Activated CD4-positive, alpha-beta T cell treated with anti-CD3 and anti-CD28 coated beads for 36 hours (primary cell): ENCODE data around the gene XRCC2. TPM values are rescaled to one million over a fixed set of nuclear protein-coding genes. Genes with fewer than 3 reads are reported as not detected.
"Not testable (repeated sequence)": the region's sequence is repeated elsewhere in the genome, so short reads cannot be mapped to it uniquely, and the experiment has no call there.

Experiments used
- ATAC-seq: fragments of 200-7000 bp; cut with Tn5 transposase; one replicate; pipeline ENCODE4 v1.10.0; 2021; ENCODE audit warnings: mild to moderate bottlenecking, moderate library complexity
- CTCF ChIA-PET: fragments of 350-600 bp; sonication (Branson Sonifier 250); formaldehyde crosslinking; loops from one replicate; lab custom pipeline; 2021; ENCODE audit warnings: antibody characterized with exemption; lab: Charles Lee
- POLR2A ChIA-PET: fragments of 350-600 bp; sonication (Branson Sonifier 250); formaldehyde crosslinking; loops from one replicate; lab custom pipeline; 2021; ENCODE audit warnings: antibody characterized with exemption, inconsistent platforms; lab: Charles Lee
- DNase-seq: peaks from one replicate; pipeline ENCODE4 v3.0.0-alpha.2; 2020
- H3K27ac Mint-ChIP-seq: one replicate; pipeline ENCODE4 v1.8.0; 2021; ENCODE audit warnings: mixed read lengths
- H3K27me3 Mint-ChIP-seq: one replicate; pipeline ENCODE4 v1.8.0; 2021; ENCODE audit warnings: mixed read lengths
- H3K36me3 Mint-ChIP-seq: one replicate; pipeline ENCODE4 v1.8.0; 2021; ENCODE audit warnings: low read depth, mixed read lengths
- H3K4me1 Mint-ChIP-seq: one replicate; pipeline ENCODE4 v1.8.0; 2021; ENCODE audit warnings: mixed read lengths
- H3K4me3 Mint-ChIP-seq: one replicate; pipeline ENCODE4 v1.8.0; 2021; ENCODE audit warnings: mild to moderate bottlenecking, moderate library complexity, mixed read lengths
- H3K9me3 Mint-ChIP-seq: one replicate; pipeline ENCODE4 v1.8.0; 2021; ENCODE audit warnings: low read depth, mixed read lengths
- intact Hi-C, 2 experiments: fragments of 100-400 bp; cut with DNase I in 1 of 2; cut with micrococcal nuclease in 1 of 2; formaldehyde crosslinking; loops; one replicate each; pipeline versions ENCODE4 v1.14.2 to v1.15.1; 2022 to 2024; cut with DNase I, micrococcal nuclease
- total RNA-seq, 2 experiments: library from RNA; stranded (reverse); gene quantifications; one replicate each; pipeline ENCODE4 v1.2.3, GENCODE V29; 2021

Gene XRCC2
- total RNA-seq, 2 experiments from 2014 or later: 19.3 to 23.6 TPM

- H3K4me1 Mint-ChIP-seq: no peaks in the 10 kb centered on the region
- no peaks in the 10 kb centered on the region for H3K9me3 Mint-ChIP-seq
- no peak overlapping the region for H3K27ac Mint-ChIP-seq
- DNase-seq (no peak), ATAC-seq (no peak)
- no peaks in the 10 kb centered on the region for H3K36me3 Mint-ChIP-seq
- H3K27me3 Mint-ChIP-seq: no peaks in the 10 kb centered on the region
- ChIA-PET CTCF (no interaction called here), POLR2A (no interaction called here)
- intact Hi-C loops: no loop called here
- no peak overlapping the region for H3K4me3 Mint-ChIP-seq
Observed at GRCh38 chr7:152636441-152636840, 39.5 kb downstream of the XRCC2 start.

GRCh38 chr7:152633504-152633903 is 42.4 kb downstream of the XRCC2 start:
- Mint-ChIP-seq H3K4me3 (no peak overlapping the region), H3K9me3 (no peaks in the 10 kb centered on the region), H3K27ac (no peak overlapping the region), H3K4me1 (no peaks in the 10 kb centered on the region), H3K27me3 (peaks cover 2% of the 10 kb centered on the region), H3K36me3 (no peaks in the 10 kb centered on the region)
- ChIA-PET POLR2A (no interaction called here), CTCF (no interaction called here)
- DNase-seq (no peak), ATAC-seq (no peak)
- intact Hi-C loops: no loop called here

GRCh38 chr7:152633072-152633471 is 42.9 kb downstream of the XRCC2 start:
- H3K9me3 Mint-ChIP-seq: no peaks in the 10 kb centered on the region
- H3K27me3 Mint-ChIP-seq: peaks cover 2% of the 10 kb centered on the region
- no peak overlapping the region for H3K27ac Mint-ChIP-seq
- no peaks in the 10 kb centered on the region for H3K36me3 Mint-ChIP-seq
- POLR2A ChIA-PET: no interaction called here
- intact Hi-C loops: no loop called here
- ATAC-seq (no peak), DNase-seq (no peak)
- CTCF ChIA-PET: no interaction called here
- no peak overlapping the region for H3K4me3 Mint-ChIP-seq
- no peaks in the 10 kb centered on the region for H3K4me1 Mint-ChIP-seq

DNA sequence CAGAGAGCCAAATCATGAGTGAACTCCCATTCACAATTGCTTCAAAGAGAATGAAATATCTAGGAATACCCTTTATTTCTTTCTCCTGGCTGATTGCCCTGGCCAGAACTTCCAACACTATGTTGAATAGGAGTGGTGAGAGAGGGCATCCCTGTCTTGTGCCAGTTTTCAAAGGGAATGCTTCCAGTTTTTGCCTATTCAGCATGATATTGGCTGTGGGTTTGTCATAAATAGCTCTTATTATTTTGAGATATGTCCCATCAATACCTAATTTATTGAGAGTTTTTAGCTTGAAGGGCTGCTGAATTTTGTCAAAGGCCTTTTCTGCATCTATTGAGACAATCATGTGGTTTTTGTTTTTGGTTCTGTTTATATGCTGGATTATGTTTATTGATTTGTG is 47.2 kb downstream of the XRCC2 start:
- intact Hi-C loops, CTCF ChIA-PET, POLR2A ChIA-PET, H3K4me3 Mint-ChIP-seq, DNase-seq, H3K36me3 Mint-ChIP-seq, H3K9me3 Mint-ChIP-seq, ATAC-seq, H3K27me3 Mint-ChIP-seq, H3K27ac Mint-ChIP-seq, H3K4me1 Mint-ChIP-seq: not testable (repeated sequence)

DNA sequence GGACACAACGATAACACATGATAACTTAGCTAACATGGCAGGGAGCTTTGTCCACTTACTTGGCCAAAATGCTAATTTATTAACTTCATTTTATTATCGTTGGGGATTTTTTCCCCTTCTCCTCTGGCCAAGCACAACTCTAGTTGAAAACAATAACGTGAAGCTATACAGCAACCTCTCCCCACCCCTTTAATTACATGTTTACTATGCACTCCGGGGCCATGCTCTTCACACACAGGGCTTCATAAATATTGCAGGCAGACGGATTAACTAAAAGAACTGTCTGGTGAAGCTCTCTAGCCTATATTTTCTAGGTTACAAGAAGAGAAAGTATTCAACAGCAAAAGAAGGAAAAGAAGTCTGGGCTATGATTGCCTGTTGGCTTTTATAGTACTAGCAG is 51.7 kb downstream of the XRCC2 start:
- H3K9me3 Mint-ChIP-seq: no peaks in the 10 kb centered on the region
- H3K27me3 Mint-ChIP-seq: no peaks in the 10 kb centered on the region
- no peak for DNase-seq
- ChIA-PET CTCF (interaction anchor here (0.6 kb wide), 1 partner anchor 102 kb away, joined by 3 read pairs; no protein-coding TSS in a partner anchor), POLR2A (interaction anchor here (0.7 kb wide), 1 partner anchor 785 kb away, joined by 4 read pairs; no protein-coding TSS in a partner anchor)
- H3K4me1 Mint-ChIP-seq: no peaks in the 10 kb centered on the region
- no peaks in the 10 kb centered on the region for H3K36me3 Mint-ChIP-seq
- no peak overlapping the region for H3K27ac Mint-ChIP-seq
- intact Hi-C loops: no loop called here
- ATAC-seq: no peak
- no peak overlapping the region for H3K4me3 Mint-ChIP-seq

GRCh38 chr7:152621426-152621825 is 54.5 kb downstream of the XRCC2 start:
- H3K27me3 Mint-ChIP-seq: no peaks in the 10 kb centered on the region
- H3K4me3 Mint-ChIP-seq: no peak overlapping the region
- CTCF ChIA-PET: no interaction called here
- H3K4me1 Mint-ChIP-seq: no peaks in the 10 kb centered on the region
- no peaks in the 10 kb centered on the region for H3K9me3 Mint-ChIP-seq
- ATAC-seq (no peak), DNase-seq (no peak)
- H3K27ac Mint-ChIP-seq: no peak overlapping the region
- H3K36me3 Mint-ChIP-seq: no peaks in the 10 kb centered on the region
- POLR2A ChIA-PET: no interaction called here
- intact Hi-C loops: no loop called here

DNA sequence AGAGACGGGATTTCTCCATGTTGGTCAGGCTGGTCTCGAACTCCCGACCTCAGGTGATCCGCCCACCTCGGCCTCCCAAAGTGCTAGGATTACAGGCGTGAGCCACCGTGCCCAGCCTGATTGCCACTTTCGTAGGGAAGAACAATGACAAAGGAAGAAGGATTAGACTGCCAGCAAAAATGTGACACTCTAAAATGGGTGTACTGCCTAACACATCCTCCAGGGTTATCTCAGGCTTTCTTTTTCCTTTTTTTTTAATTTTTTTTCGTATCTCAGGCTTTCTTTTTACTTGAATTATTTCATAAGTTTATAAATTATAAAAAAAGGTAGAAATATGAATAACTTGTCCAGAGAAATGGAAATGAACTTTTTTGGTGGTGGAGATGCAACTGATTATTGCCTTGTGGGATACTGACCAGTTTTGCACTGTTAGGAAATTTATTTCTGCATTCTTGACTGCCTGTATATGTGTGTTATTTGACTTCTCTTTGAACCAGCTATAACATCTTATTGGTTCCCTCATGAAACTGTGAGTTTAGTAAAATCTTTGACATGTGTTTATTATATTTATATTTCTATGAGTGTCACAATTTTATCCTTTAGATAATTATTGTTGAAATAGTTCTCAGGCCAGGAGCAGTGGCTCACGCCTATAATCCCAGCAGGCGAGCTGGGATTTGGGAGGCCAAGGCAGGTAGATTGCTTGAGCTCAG is 56.8 kb downstream of the XRCC2 start:
- Mint-ChIP-seq H3K9me3 (no peaks in the 10 kb centered on the region), H3K27me3 (no peaks in the 10 kb centered on the region), H3K27ac (no peak overlapping the region), H3K36me3 (no peaks in the 10 kb centered on the region), H3K4me1 (no peaks in the 10 kb centered on the region), H3K4me3 (no peak overlapping the region)
- CTCF ChIA-PET: no interaction called here
- ATAC-seq (no peak), DNase-seq (no peak)
- POLR2A ChIA-PET: no interaction called here
- intact Hi-C loops: no loop called here

- no peaks in the 10 kb centered on the region for H3K4me1 Mint-ChIP-seq
- H3K27ac Mint-ChIP-seq: no peak overlapping the region
- DNase-seq (no peak), ATAC-seq (no peak)
- H3K27me3 Mint-ChIP-seq: no peaks in the 10 kb centered on the region
- CTCF ChIA-PET: no interaction called here
- H3K36me3 Mint-ChIP-seq: no peaks in the 10 kb centered on the region
- intact Hi-C loops: no loop called here
- H3K4me3 Mint-ChIP-seq: no peak overlapping the region
- POLR2A ChIA-PET: no interaction called here
- H3K9me3 Mint-ChIP-seq: no peaks in the 10 kb centered on the region
Observed at GRCh38 chr7:152618427-152618826, 57.5 kb downstream of the XRCC2 start.

GRCh38 chr7:152617056-152617455 is 58.9 kb downstream of the XRCC2 start:
- Mint-ChIP-seq H3K27me3 (no peaks in the 10 kb centered on the region), H3K4me3 (no peak overlapping the region), H3K36me3 (no peaks in the 10 kb centered on the region), H3K27ac (no peak overlapping the region), H3K4me1 (no peaks in the 10 kb centered on the region), H3K9me3 (peaks cover 9% of the 10 kb centered on the region)
- ATAC-seq (no peak), DNase-seq (no peak)
- CTCF ChIA-PET: no interaction called here
- intact Hi-C loops: no loop called here
- POLR2A ChIA-PET: no interaction called here

DNA sequence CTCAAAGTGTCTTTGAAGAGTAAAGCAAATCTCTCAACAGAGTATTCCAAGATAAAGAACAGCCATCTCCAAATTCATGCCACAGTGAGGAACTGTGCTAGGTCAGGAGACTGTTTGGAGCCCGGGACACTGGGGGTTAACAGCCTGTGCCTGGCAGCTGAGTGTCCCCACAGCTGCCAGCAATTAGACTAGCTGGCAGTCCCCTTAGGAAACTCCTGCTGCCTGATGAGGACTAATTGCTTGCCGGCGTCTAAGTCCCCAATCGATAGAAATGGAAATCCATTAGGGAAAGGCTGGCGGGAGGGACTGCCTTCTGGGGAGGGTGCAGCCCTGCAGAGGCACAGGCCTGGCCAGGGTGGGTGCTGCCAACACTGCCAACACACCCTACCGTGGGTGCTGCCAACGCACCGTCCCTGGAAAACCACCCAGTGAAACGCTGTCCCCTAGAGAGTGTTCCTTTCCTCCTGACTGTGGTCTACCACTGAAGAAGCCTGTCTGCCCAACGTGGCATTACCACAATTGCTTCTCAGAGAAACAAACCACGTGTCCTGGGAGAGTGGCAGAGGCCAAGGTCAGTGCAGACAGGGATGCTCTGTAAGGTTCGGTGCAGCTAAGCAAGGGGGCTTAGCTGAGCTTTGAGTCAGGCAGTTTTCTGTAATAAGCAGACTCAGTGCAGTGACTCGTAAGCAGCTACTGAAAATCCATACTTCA is 60.8 kb downstream of the XRCC2 start:
- H3K4me1 Mint-ChIP-seq: no peaks in the 10 kb centered on the region
- ChIA-PET POLR2A (no interaction called here), CTCF (interaction anchor here (0.5 kb wide), 1 partner anchor 384 kb away, joined by 3 read pairs; no protein-coding TSS in a partner anchor)
- H3K9me3 Mint-ChIP-seq: peaks cover 9% of the 10 kb centered on the region
- H3K36me3 Mint-ChIP-seq: no peaks in the 10 kb centered on the region
- intact Hi-C loops: no loop called here
- ATAC-seq (no peak), DNase-seq (no peak)
- H3K27ac Mint-ChIP-seq: no peak overlapping the region
- H3K27me3 Mint-ChIP-seq: no peaks in the 10 kb centered on the region
- no peak overlapping the region for H3K4me3 Mint-ChIP-seq

DNA sequence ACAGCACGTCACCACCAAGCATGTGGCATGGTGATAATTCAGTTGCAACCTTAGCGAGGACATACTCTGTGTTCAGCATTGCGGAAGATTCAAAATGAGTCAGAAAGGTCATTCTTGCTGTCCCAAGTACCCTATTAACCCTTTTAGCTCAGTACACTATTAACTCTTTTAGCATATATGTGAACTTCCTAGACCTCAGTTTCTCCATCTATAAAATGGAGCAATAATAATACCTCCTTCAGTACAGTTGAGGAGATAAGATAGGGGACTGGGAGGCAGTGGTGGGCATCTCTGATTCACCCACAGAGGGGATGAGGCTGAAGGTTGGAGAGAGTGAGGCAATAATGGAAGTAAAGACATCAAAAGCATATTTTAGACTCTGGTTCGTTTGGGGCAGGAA is 67.3 kb downstream of the XRCC2 start:
- no peaks in the 10 kb centered on the region for H3K4me1 Mint-ChIP-seq

DNA sequence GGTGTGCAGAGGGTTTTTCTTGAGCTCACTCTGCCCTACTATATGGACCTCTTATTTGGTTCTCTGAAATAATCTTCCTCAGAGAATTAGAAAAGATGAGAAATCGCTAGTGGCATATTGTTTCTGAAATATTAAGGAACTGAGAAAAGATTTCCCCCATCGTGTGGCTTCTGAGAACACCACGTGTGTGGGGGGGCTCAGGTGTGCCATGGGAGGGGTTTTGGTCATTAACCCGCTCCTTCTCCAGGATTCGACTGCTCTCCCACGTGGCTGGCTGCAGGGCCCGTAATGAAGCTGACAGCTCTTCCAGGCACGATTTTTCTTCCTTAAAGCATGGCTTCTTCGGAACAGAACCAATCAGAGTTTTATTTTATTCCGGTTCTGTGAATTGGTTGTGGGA is 67.7 kb downstream of the XRCC2 start:
- H3K4me3 Mint-ChIP-seq: no peak overlapping the region
- intact Hi-C loops: no loop called here

More for the DNA sequence above, 67.3 kb downstream of the XRCC2 start:
- Mint-ChIP-seq H3K9me3 (peaks cover 9% of the 10 kb centered on the region), H3K27me3 (no peaks in the 10 kb centered on the region), H3K4me3 (no peak overlapping the region), H3K36me3 (no peaks in the 10 kb centered on the region), H3K27ac (no peak overlapping the region)
- ChIA-PET CTCF (no interaction called here), POLR2A (no interaction called here)
- intact Hi-C loops: no loop called here
- no peak for DNase-seq
- no peak for ATAC-seq

More for the DNA sequence above, 67.7 kb downstream of the XRCC2 start:
- DNase-seq (no peak), ATAC-seq (no peak)
- H3K27me3 Mint-ChIP-seq: no peaks in the 10 kb centered on the region
- H3K4me1 Mint-ChIP-seq: no peaks in the 10 kb centered on the region
- no peak overlapping the region for H3K27ac Mint-ChIP-seq
- H3K36me3 Mint-ChIP-seq: no peaks in the 10 kb centered on the region
- POLR2A ChIA-PET: no interaction called here
- H3K9me3 Mint-ChIP-seq: peaks cover 9% of the 10 kb centered on the region
- CTCF ChIA-PET: no interaction called here
